Stimulated activated naive CD4-positive, alpha-beta T cell treated with Interleukin-2 at 50 U/mL for 16 hours (primary cell): ENCODE data around the gene FSD2.

Experiments used
- DNase-seq: peaks from one replicate; lab custom pipeline; 2025; lab: John Stamatoyannopoulos, UW

The FSD2 gene

GRCh38 chr15:82805994-82806406, at the start of gene FSD2:
Gene FSD2 (minus strand): TSS chr15:82806069. CDS start chr15:82787390, 18,679 bp downstream.
- DNase-seq: no peak

DNA sequence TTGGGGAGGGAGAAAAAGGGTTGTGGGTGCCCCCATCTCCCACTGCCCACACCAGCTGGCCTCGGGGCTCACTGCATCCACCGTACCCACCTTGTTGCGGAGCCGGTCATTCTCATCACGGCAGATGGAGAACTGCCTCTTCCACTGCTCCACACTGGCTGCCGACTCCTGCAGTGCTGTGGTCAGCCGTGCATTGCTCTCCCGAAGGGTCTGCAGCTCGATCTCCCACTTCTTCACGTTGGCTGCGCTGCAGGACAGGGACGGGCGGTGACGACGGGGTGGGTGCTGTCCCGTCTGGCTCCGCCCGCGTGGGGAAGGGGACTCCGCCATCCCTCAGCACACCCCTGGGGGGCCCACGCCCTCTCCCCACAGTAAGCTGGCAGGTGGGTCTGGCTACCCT, 48.7 kb upstream of the FSD2 start:
- no peak for DNase-seq

- DNase-seq: no peak
Measured at GRCh38 chr15:82852941-82853561, 47.2 kb upstream of the FSD2 start.

DNA sequence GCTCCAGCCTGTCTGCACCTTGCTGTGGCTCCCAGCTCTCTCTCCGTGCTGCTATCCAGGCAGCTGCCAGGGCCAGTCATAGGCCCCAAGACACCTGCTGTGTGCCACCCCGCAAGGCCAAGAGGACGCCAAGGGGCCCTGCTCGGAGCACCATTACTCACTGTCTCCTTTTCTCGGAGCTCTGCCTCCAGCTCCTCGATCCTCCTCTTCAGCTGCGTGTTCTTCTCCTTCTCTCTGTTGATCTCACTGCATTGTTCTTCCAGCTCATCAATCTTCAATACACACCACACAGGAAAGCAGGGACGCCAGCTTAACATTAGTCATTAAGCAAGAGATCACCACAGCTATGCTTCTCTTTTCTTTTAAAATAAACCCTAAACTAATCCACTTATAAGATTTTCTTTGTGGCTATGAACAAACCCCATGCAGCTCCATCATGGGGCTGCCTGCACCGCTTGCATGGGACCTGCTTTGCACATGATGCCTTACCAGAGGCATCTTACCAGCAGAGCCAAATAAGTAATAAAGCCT, 46.2 kb upstream of the FSD2 start:
- no peak for DNase-seq

- no peak for DNase-seq
Measured at GRCh38 chr15:82851306-82851850, 45.5 kb upstream of the FSD2 start.

DNA sequence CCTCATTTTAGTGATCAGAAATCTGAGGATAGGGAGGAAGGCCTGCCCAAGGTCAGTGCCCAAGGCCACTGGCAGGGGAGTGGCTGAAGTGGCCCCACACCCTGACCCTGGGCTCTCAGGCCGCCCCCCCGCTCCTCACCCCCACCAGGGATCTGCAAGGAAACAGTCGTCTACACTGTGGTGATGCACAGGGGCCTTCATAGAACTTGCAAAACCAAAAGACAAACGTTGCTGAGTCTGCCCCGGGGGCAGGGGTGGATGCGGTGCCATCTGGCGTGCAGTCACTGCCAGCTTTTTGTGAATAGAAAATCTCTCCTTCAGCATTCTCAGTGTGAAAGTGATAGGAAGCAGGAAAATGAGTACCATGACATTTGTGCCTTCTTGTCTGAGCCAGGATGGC, 44.9 kb upstream of the FSD2 start:
- DNase-seq: no peak

DNA sequence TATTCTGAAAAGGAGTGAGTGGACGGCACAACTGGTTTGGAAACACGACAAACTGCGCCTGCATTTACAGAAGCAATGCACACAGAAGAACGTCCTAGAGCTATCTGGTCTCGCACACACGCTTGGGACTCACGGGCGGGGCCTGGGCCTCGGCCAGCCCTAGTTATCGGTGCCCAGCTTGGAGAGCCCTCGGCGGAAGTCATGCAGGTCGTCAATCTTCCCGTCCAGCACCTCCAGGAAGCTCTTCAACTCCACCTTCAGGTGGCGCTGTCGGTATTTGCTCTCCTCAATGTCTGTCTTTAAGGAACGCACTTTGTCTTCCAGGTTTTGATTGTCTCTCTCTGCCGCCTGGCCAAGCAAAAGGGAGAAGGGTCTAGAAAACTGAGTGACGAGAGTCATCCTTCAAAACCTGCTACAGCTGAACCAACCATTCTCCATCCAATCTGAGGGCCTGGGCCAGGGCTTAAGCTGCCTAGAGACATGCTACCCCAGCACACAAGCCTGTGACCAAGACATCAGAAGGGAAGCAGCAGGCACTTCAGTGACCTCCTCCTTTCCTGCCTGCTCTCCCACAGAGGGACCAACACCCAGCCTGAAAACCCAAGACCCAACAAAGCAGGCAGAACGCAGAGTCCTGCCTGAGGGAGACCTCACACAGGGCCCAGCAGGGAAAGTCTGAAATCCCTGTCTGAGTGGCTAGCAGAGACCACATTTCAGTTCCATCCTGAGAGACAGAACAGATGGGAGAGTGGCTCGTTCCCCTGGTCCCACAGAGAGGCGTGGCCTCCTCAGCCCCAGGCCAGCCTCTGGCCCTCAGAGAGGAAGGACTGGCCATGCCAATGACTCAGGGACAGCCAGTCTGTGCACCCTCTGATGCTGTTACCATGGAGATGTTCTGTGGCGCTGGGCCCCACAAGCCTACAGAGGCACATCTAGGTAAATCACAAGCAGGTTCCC, 44.0 kb upstream of the FSD2 start:
- peak; percentile 8 for DNase-seq

- no peak for DNase-seq
Measured at GRCh38 chr15:82848241-82848993, 42.5 kb upstream of the FSD2 start.

DNA sequence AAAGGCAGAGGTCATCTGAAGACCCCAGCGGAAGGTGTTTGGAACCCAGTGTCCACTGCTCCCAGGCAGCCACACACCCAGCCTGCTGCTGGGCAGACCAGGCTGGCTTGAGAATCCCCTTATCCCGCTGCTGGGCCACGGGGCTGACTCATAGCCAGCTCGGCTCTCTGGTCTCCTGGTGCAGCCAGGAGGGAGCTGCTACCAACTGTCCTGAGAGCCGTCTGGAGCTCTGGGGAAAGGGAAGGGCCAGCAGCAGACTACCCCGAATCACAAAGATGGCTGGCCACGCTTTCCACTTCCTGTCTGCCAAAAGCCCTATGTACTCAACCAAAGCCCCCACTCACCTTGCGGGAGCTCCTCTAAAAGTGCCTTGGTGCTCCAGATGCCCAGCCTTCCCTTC, 41.8 kb upstream of the FSD2 start:
- DNase-seq: no peak

DNA sequence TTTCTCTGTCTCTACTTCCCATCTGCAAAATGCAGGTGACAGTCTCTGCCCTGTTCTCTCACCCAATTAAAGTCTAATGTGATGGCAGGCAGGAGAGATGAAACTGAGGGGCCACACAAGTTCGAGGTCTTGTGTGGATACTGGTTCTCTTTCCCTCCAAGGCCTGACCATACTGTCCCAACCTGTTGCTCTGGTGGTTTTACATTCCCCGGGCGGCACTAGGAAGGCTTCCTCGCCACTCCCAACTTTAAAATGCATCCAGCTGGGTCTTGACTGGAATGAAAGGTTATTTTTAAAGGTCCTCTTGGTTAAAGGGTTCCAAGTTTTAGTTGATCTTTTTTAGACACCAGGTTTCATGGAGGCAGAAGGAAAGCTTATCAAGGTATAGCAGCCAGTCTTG, 40.8 kb upstream of the FSD2 start:
- no peak for DNase-seq

- no peak for DNase-seq
Measured at GRCh38 chr15:82845686-82846085, 39.8 kb upstream of the FSD2 start.

- no peak for DNase-seq
Measured at GRCh38 chr15:82843566-82843965, 37.7 kb upstream of the FSD2 start.

DNA sequence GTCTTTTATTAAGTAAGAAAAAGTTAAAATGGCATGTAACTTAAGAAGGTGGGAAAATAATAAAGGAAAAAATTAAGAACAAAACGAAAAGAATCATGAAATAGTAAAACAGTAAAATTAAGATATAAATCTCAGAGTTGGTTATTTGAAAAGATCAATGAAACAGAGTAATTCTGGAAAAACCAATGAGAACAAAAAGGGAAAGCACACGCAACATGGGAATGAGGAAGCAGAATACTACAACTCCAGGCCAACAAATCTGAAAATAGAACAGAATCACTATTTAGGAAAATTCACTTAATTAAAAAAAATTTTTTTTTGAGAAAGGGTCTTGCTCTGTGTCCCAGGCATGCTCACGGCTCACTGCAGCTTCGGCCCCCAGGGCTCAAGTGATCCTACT, 34.3 kb upstream of the FSD2 start:
- no peak for DNase-seq

GRCh38 chr15:82839136-82839535, 33.3 kb upstream of the FSD2 start:
- no peak for DNase-seq

DNA sequence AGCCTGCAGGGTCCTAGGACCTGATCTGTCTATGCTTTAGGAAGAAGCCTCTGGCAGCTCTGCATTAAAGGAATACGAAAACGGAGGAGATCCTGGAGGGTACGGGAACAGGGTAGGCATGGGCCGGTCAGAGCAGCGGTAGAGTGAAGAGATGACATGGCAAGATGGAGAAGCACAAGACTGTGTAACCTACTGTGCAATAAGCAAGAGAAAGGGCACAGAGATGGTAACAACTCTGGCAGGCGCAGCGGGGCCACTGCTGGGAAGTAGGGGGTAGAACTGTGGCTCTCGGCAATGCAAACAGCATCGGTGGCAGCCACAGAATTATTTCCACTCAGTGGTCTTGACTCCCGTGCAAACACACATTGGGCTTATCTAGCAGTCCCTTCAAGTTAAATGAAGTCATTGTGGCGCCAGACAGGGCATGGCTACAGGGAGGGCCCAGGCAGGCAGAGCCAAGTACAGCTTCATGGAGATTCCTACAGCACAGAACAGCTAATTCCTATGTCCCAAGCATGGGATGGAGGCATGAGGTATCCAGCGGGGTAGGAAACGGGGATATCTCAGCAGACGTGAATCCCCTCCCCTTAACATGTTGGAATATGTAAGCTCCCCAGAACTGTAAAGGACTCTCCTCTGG, 32.3 kb upstream of the FSD2 start:
- no peak for DNase-seq

- DNase-seq: no peak
Measured at GRCh38 chr15:82835391-82835917, 29.6 kb upstream of the FSD2 start.

- DNase-seq: no peak
Measured at GRCh38 chr15:82833362-82833682, 27.5 kb upstream of the FSD2 start.

- DNase-seq: peak; percentile 32
Measured at GRCh38 chr15:82832601-82833361, 26.9 kb upstream of the FSD2 start.

DNA sequence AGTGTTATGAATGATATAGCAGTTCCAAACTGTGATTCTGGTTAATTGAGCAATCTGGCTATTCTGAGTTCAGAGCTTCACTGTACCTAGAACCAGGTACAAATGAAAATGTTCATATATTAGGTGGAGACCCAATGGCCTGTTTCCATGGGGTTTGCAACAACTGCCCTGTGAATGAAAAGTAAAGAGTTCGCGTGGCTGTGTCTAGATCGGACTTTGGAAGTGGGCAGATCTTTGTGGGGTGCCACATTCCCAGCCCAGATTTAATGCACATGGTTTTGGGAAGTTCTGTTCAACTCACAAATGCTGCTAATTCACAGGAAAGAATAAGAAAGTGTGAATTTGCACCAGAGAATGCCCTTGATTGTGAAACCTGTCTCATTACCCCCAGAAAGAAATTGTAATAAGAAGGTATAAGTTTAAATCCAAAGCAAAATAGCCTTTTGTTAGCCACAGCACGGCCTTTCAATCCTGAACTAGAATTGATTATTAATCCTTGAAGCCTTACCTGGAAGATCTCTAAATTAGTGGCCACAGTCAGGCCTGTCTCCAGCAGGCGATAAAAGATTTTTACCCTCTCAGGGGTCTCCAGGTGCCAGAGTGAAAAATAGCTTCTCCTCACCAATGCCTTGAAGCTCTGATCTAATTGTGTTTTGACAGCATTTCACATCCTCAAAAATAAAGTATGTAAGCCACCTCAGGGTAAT, 26.2 kb upstream of the FSD2 start:
- DNase-seq: no peak
